Inferior parietal cortex (tissue), 1 donor: ENCODE measurements around the gene FOXM1.
"Not testable (repeated sequence)": the region's sequence is repeated elsewhere in the genome, so short reads cannot be mapped to it uniquely, and the experiment has no call there.

Source experiments
- DNase-seq: peaks from one replicate; pipeline ENCODE4 v3.0.0-alpha.2; 2016; ENCODE audit errors: extremely low spot score

The FOXM1 gene

DNA sequence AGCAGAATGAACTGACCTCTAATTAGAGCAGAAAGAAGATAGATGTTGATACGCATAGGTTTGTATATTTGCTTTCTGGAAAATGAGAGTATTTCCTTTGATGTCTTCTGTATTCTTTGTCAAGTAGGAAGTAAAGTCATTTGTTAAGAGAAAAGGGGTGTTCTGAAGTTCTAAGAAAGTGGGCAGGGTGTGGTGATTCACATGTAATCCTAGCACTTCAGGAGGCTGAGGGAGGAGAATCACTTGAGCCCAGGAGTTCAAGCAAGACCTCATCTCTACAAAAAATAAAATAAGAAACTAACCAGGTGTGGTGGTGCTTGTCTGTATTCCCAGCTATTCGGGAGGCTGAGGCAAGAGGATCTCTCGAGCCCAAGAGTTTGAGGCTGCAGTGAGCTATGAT lies 2.9 kb upstream of the FOXM1 start:
- DNase-seq: no peak

DNA sequence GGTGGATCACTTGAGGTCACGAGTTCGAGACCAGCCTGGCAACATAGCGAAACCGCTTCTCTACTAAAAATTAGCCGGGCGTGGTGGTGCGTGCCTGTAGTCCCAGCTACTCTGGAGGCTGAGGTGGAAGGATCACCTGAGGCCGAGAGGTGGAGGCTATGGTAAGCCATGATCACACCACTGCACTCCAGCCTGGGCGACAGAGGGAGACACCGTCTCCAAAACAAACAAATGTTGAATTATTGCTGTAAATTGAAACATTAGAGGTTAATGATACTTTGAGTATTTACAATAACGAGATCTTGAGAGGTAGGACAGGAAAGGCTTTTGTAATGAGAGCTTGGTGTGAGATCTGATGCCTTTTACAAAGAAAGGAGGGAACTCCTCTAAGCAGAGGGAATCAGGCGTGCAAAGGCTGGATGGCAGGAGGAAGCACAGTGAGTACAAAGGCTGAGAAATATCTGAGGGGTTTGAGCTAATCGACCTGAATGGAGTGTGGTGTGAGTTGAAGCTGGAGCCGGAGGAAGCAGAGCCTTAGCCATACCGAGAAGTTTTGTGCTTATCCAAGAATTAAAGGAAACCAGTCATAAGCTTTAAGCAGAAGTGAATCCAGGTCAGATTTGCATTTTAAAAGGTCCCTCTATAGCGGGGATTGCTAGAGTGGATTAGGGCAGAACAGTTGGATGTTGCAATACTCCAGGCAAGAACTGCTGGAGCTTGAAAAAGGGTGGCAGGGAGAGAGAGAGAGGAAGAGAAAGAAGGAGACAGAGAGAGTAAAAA lies 1.2 kb upstream of the FOXM1 start:
- no peak for DNase-seq

DNA sequence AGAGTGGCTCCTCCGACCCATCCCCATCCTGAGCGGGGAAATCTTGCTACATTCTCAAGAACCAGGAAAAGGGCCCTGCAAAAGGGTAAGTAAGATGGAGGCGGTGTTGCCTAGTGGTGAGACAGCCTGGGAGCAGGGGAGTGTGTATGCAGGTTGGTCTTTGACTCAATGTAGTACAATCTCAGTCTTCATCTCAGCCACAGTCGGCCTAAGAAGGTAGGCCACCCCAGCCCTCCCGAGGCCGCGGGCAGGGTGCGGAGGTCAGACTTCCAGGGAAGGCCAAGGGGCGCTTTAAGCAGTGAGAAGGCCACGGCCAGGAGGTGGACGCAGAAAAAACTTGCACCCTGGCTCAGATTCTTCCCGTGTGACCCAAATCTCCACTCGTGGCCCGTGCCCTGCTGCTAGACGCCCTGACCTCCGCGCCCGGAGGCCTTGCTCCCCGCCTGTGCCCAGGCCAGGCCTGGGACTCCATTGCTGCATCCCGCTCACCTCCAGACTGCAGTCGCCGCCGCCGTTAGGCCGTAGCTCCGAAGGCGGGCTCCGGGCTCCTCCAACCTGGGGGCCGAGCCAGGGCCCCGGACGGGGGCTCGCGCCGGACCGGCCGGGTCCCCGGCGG lies 435 bp downstream of the FOXM1 start:
- no peak for DNase-seq

DNA sequence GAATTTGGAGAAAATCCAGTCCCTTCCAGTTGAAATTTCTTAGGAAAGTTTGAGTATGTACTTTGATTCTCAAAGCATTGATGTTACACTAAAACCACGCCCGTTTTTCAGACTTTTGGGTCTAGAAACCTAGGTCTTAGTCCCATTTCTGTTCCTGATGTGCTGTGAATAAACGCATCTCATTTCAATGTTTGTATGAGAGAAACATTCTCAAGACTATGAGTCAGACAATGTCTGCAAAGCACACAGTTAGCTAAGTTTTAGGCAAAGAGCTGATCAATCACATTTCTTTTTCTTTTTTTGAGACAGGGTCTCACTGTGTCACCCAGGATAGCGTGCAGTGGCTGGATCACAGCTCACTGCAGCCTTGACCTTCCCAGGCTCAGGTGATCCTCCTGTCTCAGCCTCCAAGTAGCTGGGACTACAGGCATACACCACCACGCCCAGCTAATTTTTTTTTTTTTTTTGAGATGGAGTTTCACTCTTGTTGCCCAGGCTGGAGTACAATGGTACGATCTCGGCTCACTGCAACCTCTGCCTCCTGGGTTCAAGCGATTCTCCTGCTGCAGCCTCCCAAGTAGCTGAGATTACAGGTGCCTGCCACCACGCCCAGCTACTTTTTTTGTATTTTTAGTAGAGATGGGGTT lies 7.9 kb downstream of the FOXM1 start:
- DNase-seq: not testable (repeated sequence)

DNA sequence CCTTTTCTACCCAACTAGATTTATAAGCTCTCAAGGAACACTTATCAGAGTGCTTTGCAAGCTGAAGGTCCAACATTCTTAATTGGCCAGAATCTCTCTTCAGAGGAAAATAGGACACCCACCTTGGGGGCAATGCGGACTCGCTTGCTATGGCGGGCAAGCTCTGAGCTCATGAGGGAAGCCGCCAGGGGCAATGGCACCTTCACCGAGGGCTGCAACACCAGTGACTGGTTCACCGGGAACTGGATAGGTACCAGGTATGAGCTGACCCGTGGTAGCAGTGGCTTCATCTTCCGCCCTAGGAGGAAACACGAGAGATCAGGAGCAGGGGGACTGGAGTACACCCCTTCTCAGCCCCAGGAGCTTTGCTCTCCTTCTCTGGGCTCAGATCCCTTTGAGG lies 12.8 kb downstream of the FOXM1 start:
- DNase-seq: no peak

DNA sequence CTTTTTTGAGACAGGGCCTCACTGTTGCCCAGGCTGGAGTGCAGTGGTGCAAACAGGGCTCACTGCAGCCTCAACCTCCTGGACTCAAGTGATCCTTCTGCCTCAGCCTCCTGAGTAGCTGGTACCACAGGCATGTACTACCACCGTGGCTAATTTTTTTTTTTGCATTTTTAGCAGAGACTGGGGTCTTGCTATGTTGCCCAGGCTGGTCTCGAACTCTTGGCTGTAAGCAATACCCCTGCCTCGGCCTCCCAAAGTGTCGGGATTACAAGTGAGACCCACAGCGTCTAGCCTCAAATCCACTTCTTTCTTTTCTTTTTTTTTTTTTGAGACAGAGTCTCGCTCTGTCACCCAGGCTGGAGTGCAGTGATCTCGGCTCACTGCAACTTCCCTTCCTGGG lies 13.6 kb downstream of the FOXM1 start:
- DNase-seq: not testable (repeated sequence)

DNA sequence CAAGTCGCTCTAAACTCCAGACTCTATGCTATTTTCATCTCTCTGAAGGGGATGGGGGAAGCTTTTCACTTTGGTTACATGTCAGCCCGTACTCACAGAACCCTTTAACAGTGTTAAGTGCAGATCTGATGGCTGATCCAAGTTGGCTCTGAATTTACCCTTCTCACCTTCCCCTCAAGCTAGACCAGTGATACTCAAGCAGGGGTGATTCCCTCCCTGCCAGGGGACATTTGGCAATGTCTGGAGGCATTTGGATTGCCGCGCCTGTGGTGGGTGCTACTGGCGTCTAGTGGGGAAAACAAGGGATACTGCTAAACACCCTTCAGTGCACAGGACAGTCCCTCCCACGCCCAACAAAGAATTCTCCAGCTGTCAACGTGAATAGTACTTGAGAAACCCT lies 14.1 kb downstream of the FOXM1 start:
- DNase-seq: no peak

DNA sequence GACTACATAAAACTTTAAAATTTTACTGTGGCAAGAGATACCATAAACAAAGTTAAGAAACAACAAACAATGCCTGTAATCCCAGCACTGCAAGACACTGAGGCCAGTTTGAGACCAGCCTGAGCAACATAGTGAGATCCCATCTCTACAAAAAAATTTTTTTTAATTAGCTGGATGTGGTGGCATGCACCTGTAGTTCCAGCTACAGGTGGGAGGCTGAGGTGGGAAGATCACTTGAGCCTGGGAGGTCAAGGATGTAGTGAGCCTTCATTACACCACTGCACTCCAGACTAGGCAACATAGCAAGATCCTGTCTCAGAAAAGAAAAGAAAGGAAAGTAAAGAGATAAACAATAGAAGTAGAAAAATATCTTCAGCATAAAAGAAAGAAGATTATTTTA lies 16.8 kb downstream of the FOXM1 start:
- DNase-seq: no peak

DNA sequence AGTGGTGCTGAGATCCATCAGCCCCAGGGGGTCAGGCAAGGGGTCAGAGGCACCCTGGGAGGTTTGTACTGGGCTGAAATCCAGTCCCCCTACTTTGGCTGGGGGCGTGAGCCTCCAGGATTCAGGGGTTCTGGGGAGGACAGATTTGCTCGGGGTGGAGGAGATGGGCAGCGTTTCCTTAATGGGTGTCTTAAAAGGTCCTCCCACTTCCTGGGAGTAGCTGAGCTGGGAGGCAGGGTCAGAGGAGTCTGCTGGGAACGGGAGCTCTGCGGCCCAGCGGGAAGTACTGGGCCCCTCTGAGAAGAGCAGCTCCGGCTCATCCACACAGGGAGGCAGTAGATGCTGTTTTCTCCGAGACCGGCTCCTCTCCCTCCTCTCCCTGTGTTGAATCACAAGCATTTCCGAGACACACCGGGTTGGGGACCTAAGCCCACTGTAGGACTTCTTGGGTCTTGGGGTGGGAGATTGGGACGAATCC lies 18.0 kb downstream of the FOXM1 start:
- DNase-seq: no peak

DNA sequence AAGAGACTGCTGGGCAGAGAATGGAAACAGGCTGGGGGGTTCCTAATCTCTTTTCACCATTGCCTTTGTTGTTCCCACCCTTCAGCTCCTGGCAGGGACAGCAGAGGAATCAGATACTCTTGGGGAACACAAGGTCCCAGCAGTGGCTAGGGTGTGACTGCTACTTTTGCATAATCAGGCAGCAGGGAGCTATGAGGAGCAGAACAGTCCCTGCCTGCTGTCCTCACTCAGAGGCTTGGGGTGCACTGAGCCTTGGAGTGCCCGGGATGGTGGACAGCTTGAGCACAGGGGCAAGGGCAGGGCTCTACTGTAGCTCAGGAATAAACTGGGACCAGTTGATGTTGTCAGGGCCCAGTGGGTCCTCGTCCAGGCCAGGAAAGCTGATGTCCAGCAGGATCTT lies 18.6 kb downstream of the FOXM1 start:
- DNase-seq: no peak

DNA sequence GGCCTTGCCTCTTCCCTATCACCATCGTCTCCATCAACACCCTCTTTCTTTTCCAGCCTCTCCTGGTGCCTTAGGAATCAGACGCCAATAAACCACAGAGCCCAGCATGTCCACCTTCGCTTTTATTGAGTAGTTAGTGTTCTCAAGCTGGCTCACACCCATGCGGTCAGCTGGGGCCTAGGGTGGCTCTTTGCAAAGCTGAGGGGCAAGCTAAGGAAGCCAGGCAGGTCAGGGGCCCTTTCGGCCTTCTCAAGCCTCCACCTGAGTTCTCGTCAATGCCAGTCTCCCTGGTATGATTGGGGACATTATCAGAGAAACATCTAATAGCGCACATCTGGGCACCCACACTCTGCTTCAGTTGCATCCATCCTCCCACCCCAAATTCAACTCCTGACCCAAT lies 19.4 kb downstream of the FOXM1 start:
- DNase-seq: no peak

DNA sequence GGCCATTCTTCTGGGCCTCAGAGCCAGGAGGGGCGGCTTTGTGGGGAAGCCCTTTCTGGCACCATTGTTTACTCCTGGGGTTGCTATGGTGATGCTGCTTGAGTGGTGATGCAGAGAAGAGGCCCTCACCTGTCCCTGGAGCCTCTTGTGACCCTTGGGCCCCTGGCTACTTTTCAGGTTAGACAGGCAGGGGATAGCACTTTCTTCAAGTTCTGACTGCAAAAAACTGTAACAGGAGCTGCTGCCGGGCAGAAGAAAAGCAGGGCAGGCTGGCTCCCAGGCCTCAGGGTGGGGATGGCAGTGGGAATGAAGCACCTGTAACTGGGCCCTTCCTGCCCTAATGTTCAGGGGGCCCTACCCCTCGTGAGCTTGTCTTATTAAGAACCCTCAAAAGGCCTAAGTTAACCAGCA lies 19.9 kb downstream of the FOXM1 start, which contains the start of gene TEX52:
TSS of gene TEX52 (minus strand) at position 19 of the 411 bp plus-strand sequence. CDS start at position 6, 13 bp downstream.
- no peak for DNase-seq

DNA sequence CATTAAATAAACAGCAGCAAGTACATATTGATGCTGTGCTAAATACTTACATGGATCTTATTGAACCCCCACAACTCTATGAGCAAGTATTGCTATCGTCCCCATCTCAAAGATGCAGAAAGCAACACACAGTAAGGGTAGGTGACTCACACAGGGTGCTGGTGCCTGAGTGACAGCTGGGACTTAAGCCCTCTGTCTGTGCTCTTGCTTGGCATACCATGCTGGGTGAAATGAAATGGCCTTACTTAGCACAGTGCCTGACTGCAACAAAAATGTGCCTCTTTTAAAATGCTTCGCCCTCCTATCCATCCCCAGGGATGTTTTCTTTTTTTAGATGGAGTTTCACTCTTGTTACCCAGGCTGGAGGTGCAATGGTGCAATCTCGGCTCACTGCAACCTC lies 20.9 kb downstream of the FOXM1 start:
- no peak for DNase-seq

DNA sequence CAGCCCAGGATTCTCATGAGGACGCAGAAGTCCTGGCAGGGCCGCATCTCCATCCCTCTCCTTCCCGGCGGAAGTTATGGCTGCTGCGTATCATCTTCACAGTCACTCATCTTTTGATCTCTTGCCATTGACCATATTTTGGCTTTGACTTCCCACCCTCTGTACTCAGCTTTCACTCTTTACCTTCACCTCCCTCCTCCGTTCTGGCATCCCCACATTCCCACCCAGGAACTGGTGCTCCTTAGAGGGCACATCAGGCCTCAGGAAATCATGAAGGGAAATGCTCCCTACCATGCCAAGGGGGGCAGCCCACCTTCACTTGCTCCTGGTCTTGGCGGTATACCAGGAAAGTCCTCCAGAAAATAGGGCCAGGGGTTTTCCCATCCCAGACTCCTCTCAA lies 21.4 kb downstream of the FOXM1 start:
- no peak for DNase-seq

DNA sequence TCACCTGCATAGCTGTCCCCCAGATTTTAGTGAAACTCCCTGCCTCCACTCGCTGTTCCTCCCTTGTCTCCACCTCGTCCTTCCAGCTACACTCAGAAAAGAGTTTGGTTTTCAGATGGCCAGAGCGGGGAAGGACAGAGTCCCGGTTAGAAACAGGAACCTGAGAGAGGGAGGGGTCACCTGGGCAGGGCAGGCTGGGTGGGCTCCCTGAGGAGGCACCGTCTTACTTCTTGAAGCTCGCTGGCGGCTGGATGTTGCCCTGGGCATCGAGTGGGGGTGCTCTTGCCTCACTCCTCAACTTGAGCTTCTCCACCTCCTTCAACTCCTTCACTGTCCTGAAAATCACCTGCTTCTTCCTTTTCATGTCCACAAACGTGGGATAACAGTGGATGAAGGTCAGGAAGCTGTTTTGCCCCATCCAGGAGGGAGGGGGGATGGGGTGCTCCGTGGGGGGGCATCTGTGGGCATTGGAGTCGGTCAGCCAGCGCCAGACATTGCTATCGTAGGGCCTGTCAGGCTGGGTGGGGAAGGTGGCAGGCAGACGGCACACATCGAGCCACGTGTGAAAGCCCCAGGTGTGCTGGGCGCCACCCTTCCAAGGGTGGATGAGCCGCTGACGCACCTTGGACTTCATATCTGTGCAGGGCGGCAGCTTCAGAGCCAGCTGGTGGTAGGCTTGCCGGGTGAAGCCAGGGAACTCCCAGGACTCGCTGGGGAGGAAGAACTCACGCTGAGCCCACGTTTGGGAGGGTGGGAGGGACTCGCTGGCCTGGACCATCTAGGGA lies 22.1 kb downstream of the FOXM1 start:
- DNase-seq: no peak

DNA sequence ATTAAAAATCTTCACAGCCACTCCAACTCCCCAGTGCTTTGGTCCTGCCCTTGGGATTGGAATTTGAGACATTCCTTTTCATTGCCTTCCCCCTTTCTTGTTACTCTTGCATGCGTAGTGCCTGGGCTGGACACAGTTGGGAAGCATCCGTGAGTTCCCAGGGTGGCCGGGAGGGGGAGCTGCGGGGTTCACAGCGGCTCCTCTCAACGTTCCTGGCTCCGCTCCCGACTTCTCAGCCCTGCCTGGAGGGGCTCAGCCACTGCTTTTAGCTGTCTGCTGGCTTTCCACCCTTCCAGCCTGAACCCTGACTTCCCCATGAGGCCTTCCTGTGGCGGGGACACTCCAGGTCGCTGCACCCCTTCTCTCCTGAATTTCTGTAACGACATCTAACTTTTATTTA lies 23.3 kb downstream of the FOXM1 start:
- DNase-seq: peak; percentile 75

DNA sequence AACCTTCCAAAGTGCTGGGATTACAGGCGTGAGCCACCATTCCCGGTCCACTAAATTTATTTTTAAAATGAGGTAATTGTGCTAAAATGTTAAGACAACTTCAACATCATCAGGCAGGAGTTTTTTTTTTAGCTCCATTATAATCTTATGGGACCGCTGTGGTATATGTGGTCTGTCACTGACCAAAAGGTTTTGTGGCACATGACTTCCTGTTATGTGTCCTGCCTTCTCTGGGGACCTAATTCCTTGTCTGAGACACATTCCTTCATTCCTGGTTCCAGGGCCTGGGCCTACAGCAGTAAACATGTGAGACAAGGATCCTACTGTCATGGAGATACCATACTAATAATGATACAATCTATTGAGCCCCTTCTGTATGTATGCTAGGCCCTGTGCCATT lies 25.0 kb downstream of the FOXM1 start:
- DNase-seq: no peak

DNA sequence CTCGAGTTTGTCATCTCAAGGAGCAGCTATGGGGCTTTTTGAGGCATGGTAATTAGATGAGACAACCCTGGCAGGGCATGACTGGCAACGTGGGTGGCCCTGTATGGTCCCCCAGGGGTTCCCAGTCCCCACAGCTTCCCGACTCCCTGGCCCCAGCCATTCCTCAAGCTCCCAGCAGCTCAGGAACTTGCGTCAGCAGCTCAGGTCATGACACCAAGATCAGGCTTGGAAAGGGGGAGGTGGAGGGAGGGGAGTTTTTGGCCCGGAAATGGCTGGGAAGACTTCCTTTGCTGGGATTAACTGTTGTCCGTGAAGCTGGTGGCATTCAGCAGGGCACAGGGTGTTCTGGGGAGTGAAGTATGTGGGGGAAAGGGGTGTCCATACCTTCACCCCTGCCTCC lies 31.7 kb downstream of the FOXM1 start:
- no peak for DNase-seq

DNA sequence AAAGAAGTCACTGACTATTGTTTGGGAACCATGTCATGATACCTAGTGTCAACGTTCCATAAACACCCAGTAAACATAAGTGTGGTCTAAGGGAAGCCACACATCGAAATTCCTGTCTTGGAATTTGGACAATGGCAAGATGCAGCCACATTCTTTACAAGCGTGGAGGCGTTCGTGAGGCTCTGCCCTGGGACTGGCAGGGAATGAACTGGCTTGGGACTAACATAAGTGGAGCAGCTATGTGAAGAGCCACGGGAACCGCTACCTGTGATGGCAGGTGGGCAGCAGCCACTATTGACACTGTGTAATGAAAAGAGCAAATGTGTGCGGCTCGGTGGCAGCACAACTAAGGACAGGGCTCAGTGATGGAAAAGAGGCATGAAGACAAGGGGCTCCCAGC lies 32.2 kb downstream of the FOXM1 start:
- no peak for DNase-seq

DNA sequence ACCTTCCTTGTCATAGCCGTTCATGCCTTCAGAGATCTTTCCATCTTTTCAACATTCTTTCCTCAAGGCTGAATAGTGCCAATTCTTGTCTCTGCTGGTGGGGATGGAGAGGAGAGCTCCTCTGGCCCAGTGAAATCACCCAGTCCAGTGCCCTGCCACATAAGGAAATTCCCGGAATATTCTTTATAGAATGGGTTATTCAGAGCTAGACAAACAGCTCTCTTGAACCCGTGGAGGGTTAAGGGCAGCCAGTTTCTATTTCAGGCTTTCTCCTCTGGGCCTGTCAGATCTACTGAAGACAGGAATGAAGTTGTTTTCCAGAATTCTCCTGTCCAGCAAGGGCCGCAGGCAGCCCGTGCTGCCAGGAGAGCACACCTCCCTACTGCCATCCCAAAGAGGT lies 34.0 kb downstream of the FOXM1 start:
- no peak for DNase-seq

DNA sequence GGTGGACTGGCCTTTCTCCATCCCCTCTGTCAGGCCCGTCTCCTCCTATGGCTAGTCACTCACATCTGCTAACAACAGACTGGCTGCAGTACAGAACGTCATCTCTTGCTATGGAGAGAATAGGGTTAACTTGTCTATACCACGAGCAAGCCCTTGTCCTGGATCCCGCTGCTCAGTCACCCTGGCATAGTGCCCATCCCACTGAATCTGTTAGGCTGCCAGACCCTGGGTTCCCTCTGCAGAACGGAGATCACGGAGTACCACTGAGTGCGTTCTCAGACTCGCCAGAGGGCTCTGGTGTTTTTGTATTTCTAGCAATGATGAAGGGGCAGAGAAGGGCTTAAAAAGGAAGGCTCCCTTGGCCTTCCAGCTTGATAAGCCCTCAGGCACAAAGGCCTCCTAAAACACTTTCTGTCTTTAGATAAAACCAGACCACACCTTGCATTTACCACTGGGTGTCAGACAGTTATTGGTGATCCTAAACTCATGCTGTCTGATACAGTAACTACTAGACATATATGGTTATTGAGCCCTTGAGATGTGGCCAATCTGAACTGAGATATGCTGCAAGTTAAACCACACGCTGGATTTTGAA lies 35.8 kb downstream of the FOXM1 start:
- no peak for DNase-seq

DNA sequence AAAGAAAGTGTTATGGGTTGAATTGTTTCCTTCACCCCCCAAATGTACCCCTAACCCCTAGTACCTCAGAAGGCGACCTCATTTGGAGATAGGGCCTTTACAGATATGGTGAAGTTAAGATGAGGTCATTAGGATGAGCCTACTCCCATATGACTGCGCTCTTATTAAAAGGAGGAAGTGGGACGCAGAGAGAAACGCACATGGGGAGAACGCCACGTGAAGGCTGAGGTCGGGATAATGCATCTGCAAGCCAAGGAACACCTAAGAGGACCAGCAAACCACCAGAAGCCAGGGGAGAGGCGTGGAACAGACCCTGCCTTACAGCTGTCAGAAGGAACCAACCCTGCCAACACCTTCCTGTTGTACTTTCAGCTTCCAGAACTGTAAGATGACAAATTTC lies 40.4 kb downstream of the FOXM1 start:
- DNase-seq: no peak
